PFSK-1 (cell line): ENCODE data around the gene BRCA2.

Source experiments
- FOXP2 ChIP-seq: optimal IDR thresholded peaks from 2 replicates; pipeline ENCODE3; 2011; ENCODE audit warnings: borderline replicate concordance, control low read depth, inconsistent platforms; ENCODE audit not compliant: insufficient read depth; ENCODE audit errors: extremely low read length, extremely low read depth
- POLR2AphosphoS5 ChIP-seq: IDR thresholded peaks from 2 replicates; pipeline ENCODE4 v1.6.1; 2012; ENCODE audit warnings: low read depth, mild to moderate bottlenecking, control low read depth, low read length, moderate library complexity
- SIN3A ChIP-seq: IDR thresholded peaks from 2 replicates; pipeline ENCODE4 v1.6.1; 2012; ENCODE audit warnings: mild to moderate bottlenecking, low read length, moderate library complexity, borderline replicate concordance; ENCODE audit not compliant: insufficient read depth
- TAF1 ChIP-seq: IDR thresholded peaks from 2 replicates; pipeline ENCODE4 v1.6.1; 2012; ENCODE audit warnings: low read length, control low read depth, borderline replicate concordance; ENCODE audit not compliant: insufficient read depth
- TF ChIP-seq, protein P1 (sequence below), 2 experiments: IDR thresholded peaks; 2 replicates each; pipeline versions ENCODE4 v1.6.1 to v1.8.0; 2011 to 2012; ENCODE audit warnings: low read depth in 2 of 2, low read length in 2 of 2, control low read depth in 1 of 2, inconsistent platforms in 1 of 2, mild to moderate bottlenecking in 1 of 2, moderate library complexity in 1 of 2; ENCODE audit not compliant: insufficient read depth in 1 of 2

BRCA2 gene

DNA sequence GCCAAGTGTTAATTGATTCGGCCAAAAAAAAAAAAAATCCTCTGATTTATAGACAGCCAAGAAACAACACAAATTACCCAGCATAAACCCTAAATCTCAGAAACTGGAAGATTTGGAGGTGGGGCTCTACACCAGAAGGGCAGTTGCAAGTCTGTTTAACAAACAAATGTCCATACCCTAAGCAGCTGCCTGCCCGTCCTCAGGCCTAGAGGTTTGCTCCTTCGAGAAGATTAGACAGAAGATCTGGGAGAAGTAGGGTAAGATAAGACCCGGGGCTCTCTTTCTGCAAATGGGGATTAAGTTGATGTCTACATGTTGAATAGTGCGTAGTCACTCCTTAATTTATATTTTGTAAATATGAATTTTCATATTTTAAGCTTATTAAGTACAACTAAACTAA, 116.1 kb downstream of the BRCA2 start:
- TF ChIP-seq FOXP2, result no peak
- no peak for TF ChIP-seq SIN3A
- no peak for TF ChIP-seq TAF1
- TF ChIP-seq, protein P1, sequence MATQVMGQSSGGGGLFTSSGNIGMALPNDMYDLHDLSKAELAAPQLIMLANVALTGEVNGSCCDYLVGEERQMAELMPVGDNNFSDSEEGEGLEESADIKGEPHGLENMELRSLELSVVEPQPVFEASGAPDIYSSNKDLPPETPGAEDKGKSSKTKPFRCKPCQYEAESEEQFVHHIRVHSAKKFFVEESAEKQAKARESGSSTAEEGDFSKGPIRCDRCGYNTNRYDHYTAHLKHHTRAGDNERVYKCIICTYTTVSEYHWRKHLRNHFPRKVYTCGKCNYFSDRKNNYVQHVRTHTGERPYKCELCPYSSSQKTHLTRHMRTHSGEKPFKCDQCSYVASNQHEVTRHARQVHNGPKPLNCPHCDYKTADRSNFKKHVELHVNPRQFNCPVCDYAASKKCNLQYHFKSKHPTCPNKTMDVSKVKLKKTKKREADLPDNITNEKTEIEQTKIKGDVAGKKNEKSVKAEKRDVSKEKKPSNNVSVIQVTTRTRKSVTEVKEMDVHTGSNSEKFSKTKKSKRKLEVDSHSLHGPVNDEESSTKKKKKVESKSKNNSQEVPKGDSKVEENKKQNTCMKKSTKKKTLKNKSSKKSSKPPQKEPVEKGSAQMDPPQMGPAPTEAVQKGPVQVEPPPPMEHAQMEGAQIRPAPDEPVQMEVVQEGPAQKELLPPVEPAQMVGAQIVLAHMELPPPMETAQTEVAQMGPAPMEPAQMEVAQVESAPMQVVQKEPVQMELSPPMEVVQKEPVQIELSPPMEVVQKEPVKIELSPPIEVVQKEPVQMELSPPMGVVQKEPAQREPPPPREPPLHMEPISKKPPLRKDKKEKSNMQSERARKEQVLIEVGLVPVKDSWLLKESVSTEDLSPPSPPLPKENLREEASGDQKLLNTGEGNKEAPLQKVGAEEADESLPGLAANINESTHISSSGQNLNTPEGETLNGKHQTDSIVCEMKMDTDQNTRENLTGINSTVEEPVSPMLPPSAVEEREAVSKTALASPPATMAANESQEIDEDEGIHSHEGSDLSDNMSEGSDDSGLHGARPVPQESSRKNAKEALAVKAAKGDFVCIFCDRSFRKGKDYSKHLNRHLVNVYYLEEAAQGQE (IDR thresholded peaks at IDR 0.05; ENCODE audit: insufficient read depth in 1 of 2, low read depth in 2 of 2, low read length in 2 of 2), result no peak
- no peak for TF ChIP-seq POLR2AphosphoS5

DNA sequence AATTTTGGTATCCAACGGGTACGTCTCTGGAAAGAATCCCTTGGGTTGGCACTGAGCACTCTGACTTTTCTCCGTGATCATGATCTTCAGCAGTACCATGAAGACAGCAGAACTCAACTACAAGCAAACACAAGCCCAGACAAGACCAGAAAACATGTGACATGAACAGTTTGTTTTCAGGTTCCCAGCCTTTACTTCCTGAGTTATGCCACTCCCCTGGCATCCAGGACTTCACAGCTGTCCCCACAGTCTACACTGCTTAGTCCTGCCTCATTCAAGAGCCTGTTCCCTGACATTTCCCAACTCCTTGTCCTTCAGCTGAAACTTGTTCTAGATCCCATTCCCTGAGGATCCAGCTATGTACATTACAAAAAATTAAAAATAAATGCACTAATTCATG, 117.5 kb downstream of the BRCA2 start:
- no peak for TF ChIP-seq FOXP2
- TF ChIP-seq TAF1, result no peak
- no peak for TF ChIP-seq SIN3A
- TF ChIP-seq, protein P1 (IDR thresholded peaks at IDR 0.05; ENCODE audit: insufficient read depth in 1 of 2, low read depth in 2 of 2, low read length in 2 of 2), result no peak
- no peak for TF ChIP-seq POLR2AphosphoS5

DNA sequence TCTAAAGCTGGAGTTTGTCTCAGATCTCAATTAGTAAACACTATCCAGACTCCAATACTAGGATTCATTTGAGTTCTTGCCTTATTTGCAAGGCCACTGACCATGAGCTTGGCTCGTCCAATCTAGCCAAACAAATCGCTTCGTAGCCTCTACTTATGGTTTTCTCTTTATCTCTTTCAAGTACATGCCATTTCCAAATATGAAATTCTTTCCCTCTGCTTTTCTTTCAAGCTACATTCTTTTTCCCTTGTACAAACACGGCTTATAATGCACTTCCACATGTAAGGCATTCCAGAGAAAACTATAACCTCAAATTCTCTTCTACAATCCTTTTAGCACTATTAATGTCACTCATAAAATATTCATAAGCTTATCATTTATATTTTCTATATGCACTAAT, 123.6 kb downstream of the BRCA2 start:
- TF ChIP-seq POLR2AphosphoS5 (no peak), SIN3A (no peak), FOXP2 (no peak), TAF1 (no peak)
- TF ChIP-seq, protein P1 (IDR thresholded peaks at IDR 0.05; ENCODE audit: insufficient read depth in 1 of 2, low read depth in 2 of 2, low read length in 2 of 2), result no peak

DNA sequence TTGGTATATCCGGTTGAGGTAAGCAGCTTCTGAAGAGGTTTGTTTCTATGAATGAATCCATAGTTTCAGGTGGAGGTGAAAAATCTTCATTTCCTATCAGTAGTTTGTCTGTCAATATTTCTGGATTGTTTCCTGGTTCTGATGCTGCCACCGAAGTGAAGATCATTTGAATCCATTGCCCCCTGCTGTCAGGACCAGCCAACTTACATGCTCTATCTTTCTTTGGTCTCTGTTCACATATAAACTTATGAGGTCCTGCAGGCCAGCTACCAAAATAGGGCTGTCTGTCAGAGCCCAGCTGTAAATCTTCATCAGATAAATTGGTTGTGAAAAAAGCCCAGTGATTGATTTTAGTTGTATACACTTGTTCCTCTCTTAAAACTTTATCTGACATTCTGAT, 127.8 kb downstream of the BRCA2 start:
- TF ChIP-seq TAF1 (no peak), POLR2AphosphoS5 (no peak), SIN3A (no peak), FOXP2 (no peak)
- TF ChIP-seq, protein P1 (IDR thresholded peaks at IDR 0.05; ENCODE audit: insufficient read depth in 1 of 2, low read depth in 2 of 2, low read length in 2 of 2), result no peak

DNA sequence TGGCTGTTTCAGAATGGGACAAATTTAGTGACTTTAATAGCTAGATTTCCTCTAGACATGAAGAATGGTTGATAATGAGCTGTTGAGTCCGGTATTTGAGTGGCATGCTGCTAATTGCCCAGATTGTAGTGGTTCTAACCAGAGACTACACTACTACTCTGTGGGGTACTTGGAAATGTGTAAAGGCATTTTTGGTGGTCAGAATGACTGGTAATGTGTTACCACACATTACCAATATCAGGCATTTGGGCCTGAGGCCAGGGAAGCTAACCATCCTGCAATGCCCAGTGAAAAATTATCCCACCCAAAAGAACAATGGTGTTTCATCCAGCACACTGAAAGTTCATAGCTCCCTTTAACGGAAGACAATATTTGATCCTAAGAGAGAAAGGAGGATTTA, 130.2 kb downstream of the BRCA2 start:
- no peak for TF ChIP-seq POLR2AphosphoS5
- TF ChIP-seq FOXP2, result no peak
- TF ChIP-seq TAF1, result no peak
- TF ChIP-seq SIN3A, result no peak
- TF ChIP-seq, protein P1 (IDR thresholded peaks at IDR 0.05; ENCODE audit: insufficient read depth in 1 of 2, low read depth in 2 of 2, low read length in 2 of 2), result no peak
